ENCODE data around the gene KRTAP11-1.

DNA sequence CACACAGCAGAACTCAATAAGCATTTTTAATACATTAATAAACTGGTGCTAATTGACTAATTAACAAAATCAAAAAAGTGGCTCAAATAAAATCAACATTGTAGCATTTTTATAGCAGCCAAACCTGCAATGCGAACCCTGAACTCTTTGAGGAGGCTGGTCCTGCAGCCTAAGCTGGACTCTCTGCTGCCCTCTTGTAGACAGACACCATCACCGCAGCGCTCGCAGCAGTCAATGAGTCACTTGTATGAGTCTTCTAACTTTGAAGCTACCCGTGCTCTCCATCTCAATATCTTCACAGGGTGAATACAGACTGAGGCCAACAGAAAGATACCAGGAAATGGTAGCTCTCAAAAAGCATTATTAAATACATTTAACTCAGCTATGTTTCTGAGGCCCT lies 42.1 kb downstream of the KRTAP11-1 start:
- TF ChIP-seq, protein P1, sequence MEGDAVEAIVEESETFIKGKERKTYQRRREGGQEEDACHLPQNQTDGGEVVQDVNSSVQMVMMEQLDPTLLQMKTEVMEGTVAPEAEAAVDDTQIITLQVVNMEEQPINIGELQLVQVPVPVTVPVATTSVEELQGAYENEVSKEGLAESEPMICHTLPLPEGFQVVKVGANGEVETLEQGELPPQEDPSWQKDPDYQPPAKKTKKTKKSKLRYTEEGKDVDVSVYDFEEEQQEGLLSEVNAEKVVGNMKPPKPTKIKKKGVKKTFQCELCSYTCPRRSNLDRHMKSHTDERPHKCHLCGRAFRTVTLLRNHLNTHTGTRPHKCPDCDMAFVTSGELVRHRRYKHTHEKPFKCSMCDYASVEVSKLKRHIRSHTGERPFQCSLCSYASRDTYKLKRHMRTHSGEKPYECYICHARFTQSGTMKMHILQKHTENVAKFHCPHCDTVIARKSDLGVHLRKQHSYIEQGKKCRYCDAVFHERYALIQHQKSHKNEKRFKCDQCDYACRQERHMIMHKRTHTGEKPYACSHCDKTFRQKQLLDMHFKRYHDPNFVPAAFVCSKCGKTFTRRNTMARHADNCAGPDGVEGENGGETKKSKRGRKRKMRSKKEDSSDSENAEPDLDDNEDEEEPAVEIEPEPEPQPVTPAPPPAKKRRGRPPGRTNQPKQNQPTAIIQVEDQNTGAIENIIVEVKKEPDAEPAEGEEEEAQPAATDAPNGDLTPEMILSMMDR (IDR thresholded peaks at IDR 0.05): peak in 1 of 6 experiments; percentile 28
- TF ChIP-seq POLR2A (IDR thresholded peaks at IDR 0.05): no peak
